Neural cell (in vitro differentiated cells): Measurements from ENCODE around the gene PRKAG2. TPM values are rescaled to one million over a fixed set of nuclear protein-coding genes. Genes with fewer than 3 reads are reported as not detected.

Source experiments
- H2AFZ ChIP-seq: fragments of 200-600, 300-800 bp; sonication (generic), shearing (Covaris generic); 2 replicates; pipeline ENCODE4 v1.6.0; 2014; ENCODE audit warnings: low read depth, mild to moderate bottlenecking, antibody characterized with exemption, low read length, moderate library complexity
- H3F3A ChIP-seq: fragments of 200-600 bp; shearing (Covaris generic); 2 replicates; pipeline ENCODE4 v1.6.1; 2016; ENCODE audit warnings: mild to moderate bottlenecking, moderate library complexity, mixed read lengths, antibody characterized with exemption, low read length; ENCODE audit not compliant: insufficient read depth, poor library complexity, severe bottlenecking
- H3K27ac ChIP-seq: fragments of 200-600, 300-800 bp; sonication (generic), shearing (Covaris generic); 2 replicates; pipeline ENCODE4 v1.5.1; 2014; ENCODE audit warnings: mild to moderate bottlenecking, low read length, moderate library complexity
- H3K27me3 ChIP-seq: fragments of 300-800, 200-600 bp; sonication (generic), shearing (Covaris generic); 2 replicates; pipeline ENCODE4 v1.6.0; 2014; ENCODE audit warnings: mild to moderate bottlenecking, low read depth, low read length, moderate library complexity; ENCODE audit not compliant: insufficient read depth
- H3K36me3 ChIP-seq: fragments of 300-800, 200-600 bp; sonication (generic), shearing (Covaris generic); 2 replicates; pipeline ENCODE4 v1.5.1; 2014; ENCODE audit warnings: mild to moderate bottlenecking, antibody characterized with exemption, low read length, moderate library complexity; ENCODE audit not compliant: insufficient read depth
- H3K4me2 ChIP-seq: fragments of 300-800, 200-600 bp; sonication (generic), shearing (Covaris generic); 2 replicates; pipeline ENCODE4 v1.6.0; 2014; ENCODE audit warnings: mild to moderate bottlenecking, low read length
- H3K4me3 ChIP-seq: fragments of 300-800, 200-600 bp; sonication (generic), shearing (Covaris generic); 2 replicates; pipeline ENCODE4 v1.5.1; 2014; ENCODE audit warnings: mild to moderate bottlenecking, low read length, moderate library complexity
- H3K79me2 ChIP-seq: fragments of 200-600 bp; shearing (Covaris generic); replicated peaks from 2 replicates; pipeline ENCODE4 v1.6.0; 2014; ENCODE audit warnings: mild to moderate bottlenecking, low read length, moderate library complexity; ENCODE audit not compliant: insufficient read depth
- H3K9ac ChIP-seq: fragments of 300-800, 200-600 bp; sonication (generic), shearing (Covaris generic); 2 replicates; pipeline ENCODE4 v1.6.1; 2016; ENCODE audit warnings: mild to moderate bottlenecking, low read length, mixed read lengths
- H3K9me2 ChIP-seq: fragments of 200-600 bp; shearing (Covaris generic); 2 replicates; pipeline ENCODE4 v1.6.1; 2016; ENCODE audit warnings: mild to moderate bottlenecking, low read length, mixed read lengths; ENCODE audit not compliant: insufficient read depth
- H3K9me3 ChIP-seq: fragments of 200-600, 300-800 bp; sonication (generic), shearing (Covaris generic); 2 replicates; pipeline ENCODE4 v1.6.1; 2016; ENCODE audit warnings: mild to moderate bottlenecking, mixed run types, low read length, moderate library complexity, mixed read lengths
- H4K20me1 ChIP-seq: fragments of 200-600 bp; shearing (Covaris generic); 2 replicates; pipeline ENCODE4 v1.6.1; 2016; ENCODE audit warnings: mild to moderate bottlenecking, mixed run types; ENCODE audit not compliant: insufficient read depth
- EP300 ChIP-seq: fragments of 450-650 bp; conservative IDR thresholded peaks from 2 replicates; pipeline ENCODE4 v1.6.1; 2014; ENCODE audit warnings: antibody characterized with exemption, mild to moderate bottlenecking, moderate library complexity; ENCODE audit not compliant: poor library complexity, severe bottlenecking
- EZH2 ChIP-seq: fragments of 200-600, 300-800 bp; shearing (Covaris generic), sonication (generic); IDR thresholded peaks from 2 replicates; pipeline ENCODE4 v1.6.1; 2014; ENCODE audit warnings: antibody characterized with exemption, low read length, borderline replicate concordance, mild to moderate bottlenecking; ENCODE audit not compliant: insufficient read depth, poor library complexity, severe bottlenecking
- MXI1 ChIP-seq: fragments of 450-650 bp; conservative IDR thresholded peaks from 2 replicates; pipeline ENCODE4 v1.6.1; 2014; ENCODE audit warnings: antibody characterized with exemption, mild to moderate bottlenecking; ENCODE audit not compliant: poor library complexity, severe bottlenecking
- POLR2AphosphoS5 ChIP-seq: IDR thresholded peaks from 2 replicates; pipeline ENCODE4 v1.6.1; 2012
- RAD21 ChIP-seq: fragments of 450-650 bp; conservative IDR thresholded peaks from 2 replicates; pipeline ENCODE4 v1.6.1; 2014; ENCODE audit warnings: antibody characterized with exemption, mild to moderate bottlenecking, moderate library complexity
- SMC3 ChIP-seq: fragments of 450-650 bp; conservative IDR thresholded peaks from 2 replicates; pipeline ENCODE4 v1.6.1; 2014; ENCODE audit warnings: antibody characterized with exemption, mild to moderate bottlenecking, moderate library complexity; ENCODE audit not compliant: poor library complexity
- TAF1 ChIP-seq: IDR thresholded peaks from 2 replicates; pipeline ENCODE4 v1.6.1; 2012; ENCODE audit warnings: low read depth
- polyA plus RNA-seq: library from polyadenylated mRNA; depleted of rRNA; stranded (reverse); fragments of >200 nt; gene quantifications from 2 replicates; pipeline ENCODE4 v1.2.3, GENCODE V29; 2014
- TF ChIP-seq, protein P1 (sequence below): fragments of 450-650 bp; IDR thresholded peaks from 2 replicates; pipeline ENCODE4 v1.5.1; 2014; ENCODE audit warnings: antibody characterized with exemption, mild to moderate bottlenecking, moderate library complexity; ENCODE audit not compliant: poor library complexity, severe bottlenecking
- TF ChIP-seq, protein P2 (sequence below): IDR thresholded peaks from 2 replicates; pipeline ENCODE4 v1.6.1; 2012; ENCODE audit warnings: borderline replicate concordance

PRKAG2 gene
- polyA plus RNA-seq, 1 donor from 2014 or later, result 22.9 TPM

DNA sequence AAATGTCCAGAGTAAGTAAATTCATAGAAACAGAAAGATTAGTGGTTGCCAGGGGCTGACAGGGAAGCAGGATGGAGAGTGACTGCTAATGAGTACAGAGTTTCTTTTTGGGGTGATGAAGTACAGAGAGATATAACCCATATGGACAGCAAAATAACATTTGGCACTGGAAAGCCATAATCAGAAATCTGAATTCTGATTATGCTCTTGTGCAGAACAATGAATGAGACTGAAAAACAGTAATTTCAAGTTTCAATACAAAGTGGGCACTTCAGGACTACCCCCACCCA is 361.7 kb downstream of the PRKAG2 start:
- Histone ChIP-seq H3K36me3 (no peaks in the 10 kb centered on the region), H3K27me3 (no peaks in the 10 kb centered on the region), H3K4me3 (no peak overlapping the region), H3K27ac (no peak overlapping the region), H3K79me2 (peaks cover 86% of the 10 kb centered on the region), H2AFZ (no peak overlapping the region), H3K4me2 (no peak overlapping the region), H3K9me2 (no peaks in the 10 kb centered on the region), H3F3A (peaks cover 4% of the 10 kb centered on the region), H3K9ac (no peak overlapping the region), H4K20me1 (no peaks in the 10 kb centered on the region), H3K9me3 (no peaks in the 10 kb centered on the region)
- TF ChIP-seq POLR2AphosphoS5 (no peak), RAD21 (no peak), EP300 (no peak), MXI1 (no peak), TAF1 (no peak), SMC3 (no peak), EZH2 (no peak)
- TF ChIP-seq, protein P1, sequence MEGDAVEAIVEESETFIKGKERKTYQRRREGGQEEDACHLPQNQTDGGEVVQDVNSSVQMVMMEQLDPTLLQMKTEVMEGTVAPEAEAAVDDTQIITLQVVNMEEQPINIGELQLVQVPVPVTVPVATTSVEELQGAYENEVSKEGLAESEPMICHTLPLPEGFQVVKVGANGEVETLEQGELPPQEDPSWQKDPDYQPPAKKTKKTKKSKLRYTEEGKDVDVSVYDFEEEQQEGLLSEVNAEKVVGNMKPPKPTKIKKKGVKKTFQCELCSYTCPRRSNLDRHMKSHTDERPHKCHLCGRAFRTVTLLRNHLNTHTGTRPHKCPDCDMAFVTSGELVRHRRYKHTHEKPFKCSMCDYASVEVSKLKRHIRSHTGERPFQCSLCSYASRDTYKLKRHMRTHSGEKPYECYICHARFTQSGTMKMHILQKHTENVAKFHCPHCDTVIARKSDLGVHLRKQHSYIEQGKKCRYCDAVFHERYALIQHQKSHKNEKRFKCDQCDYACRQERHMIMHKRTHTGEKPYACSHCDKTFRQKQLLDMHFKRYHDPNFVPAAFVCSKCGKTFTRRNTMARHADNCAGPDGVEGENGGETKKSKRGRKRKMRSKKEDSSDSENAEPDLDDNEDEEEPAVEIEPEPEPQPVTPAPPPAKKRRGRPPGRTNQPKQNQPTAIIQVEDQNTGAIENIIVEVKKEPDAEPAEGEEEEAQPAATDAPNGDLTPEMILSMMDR, result no peak
- TF ChIP-seq, protein P2, sequence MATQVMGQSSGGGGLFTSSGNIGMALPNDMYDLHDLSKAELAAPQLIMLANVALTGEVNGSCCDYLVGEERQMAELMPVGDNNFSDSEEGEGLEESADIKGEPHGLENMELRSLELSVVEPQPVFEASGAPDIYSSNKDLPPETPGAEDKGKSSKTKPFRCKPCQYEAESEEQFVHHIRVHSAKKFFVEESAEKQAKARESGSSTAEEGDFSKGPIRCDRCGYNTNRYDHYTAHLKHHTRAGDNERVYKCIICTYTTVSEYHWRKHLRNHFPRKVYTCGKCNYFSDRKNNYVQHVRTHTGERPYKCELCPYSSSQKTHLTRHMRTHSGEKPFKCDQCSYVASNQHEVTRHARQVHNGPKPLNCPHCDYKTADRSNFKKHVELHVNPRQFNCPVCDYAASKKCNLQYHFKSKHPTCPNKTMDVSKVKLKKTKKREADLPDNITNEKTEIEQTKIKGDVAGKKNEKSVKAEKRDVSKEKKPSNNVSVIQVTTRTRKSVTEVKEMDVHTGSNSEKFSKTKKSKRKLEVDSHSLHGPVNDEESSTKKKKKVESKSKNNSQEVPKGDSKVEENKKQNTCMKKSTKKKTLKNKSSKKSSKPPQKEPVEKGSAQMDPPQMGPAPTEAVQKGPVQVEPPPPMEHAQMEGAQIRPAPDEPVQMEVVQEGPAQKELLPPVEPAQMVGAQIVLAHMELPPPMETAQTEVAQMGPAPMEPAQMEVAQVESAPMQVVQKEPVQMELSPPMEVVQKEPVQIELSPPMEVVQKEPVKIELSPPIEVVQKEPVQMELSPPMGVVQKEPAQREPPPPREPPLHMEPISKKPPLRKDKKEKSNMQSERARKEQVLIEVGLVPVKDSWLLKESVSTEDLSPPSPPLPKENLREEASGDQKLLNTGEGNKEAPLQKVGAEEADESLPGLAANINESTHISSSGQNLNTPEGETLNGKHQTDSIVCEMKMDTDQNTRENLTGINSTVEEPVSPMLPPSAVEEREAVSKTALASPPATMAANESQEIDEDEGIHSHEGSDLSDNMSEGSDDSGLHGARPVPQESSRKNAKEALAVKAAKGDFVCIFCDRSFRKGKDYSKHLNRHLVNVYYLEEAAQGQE, result no peak

DNA sequence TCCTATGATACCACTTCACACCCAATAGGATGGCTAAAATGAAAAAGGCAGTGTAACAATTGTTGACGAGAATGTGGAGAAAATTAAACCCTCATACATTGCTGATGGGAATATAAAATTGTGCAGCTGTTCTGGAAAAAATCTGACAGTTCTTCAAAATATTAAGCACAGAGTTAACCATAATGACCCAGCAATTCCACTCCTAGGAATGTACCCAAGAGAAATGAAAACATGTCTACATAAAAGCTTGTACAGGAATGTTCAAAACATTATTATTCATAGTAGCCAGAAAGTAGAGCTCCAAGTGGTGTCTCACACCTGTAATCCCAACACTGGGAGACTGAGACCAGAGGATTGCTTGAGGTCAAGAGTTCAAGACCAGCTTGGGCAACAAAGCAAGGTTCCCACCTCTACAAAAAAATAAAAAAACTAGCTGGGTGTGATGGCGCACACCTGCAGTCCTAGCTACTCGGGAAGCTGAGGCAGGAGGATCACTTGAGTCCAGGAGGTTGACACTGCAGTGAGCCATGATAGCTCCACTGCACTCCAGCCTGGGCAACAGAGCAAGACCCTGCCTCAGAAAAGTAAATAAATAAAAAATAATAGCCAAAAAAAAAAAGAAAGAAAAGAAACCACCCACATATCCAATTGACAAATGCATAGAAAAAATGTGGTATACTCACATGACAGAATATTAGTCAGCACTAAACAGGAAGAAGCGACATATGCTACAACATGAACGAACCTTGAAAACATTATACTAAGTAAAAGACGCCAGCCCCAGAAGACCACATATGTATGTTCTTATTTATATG is 362.2 kb downstream of the PRKAG2 start:
- H4K20me1 ChIP-seq, result no peaks in the 10 kb centered on the region
- H3K27me3 ChIP-seq, result no peaks in the 10 kb centered on the region
- H3F3A ChIP-seq, result peaks cover 4% of the 10 kb centered on the region

More for the DNA sequence above, 362.2 kb downstream of the PRKAG2 start:
- no peak overlapping the region for H3K4me2 ChIP-seq
- no peaks in the 10 kb centered on the region for H3K9me2 ChIP-seq
- TF ChIP-seq RAD21, result no peak
- no peak for TF ChIP-seq POLR2AphosphoS5
- no peaks in the 10 kb centered on the region for H3K36me3 ChIP-seq
- no peak overlapping the region for H2AFZ ChIP-seq
- no peak overlapping the region for H3K9ac ChIP-seq
- no peak overlapping the region for H3K4me3 ChIP-seq
- H3K79me2 ChIP-seq, result peaks cover 91% of the 10 kb centered on the region
- no peaks in the 10 kb centered on the region for H3K9me3 ChIP-seq
- no peak overlapping the region for H3K27ac ChIP-seq
